HG02588 (cell line): ENCODE data around the gene TCERG1L.
"Not testable (repeated sequence)": the region's sequence is repeated elsewhere in the genome, so short reads cannot be mapped to it uniquely, and the experiment has no call there.

Experiments
- ATAC-seq: cut with Tn5 transposase; IDR thresholded peaks from one replicate; pipeline ENCODE4 v1.9.1; 2021; ENCODE audit warnings: mild to moderate bottlenecking, moderate library complexity; ENCODE audit not compliant: unreplicated experiment

Gene TCERG1L

DNA sequence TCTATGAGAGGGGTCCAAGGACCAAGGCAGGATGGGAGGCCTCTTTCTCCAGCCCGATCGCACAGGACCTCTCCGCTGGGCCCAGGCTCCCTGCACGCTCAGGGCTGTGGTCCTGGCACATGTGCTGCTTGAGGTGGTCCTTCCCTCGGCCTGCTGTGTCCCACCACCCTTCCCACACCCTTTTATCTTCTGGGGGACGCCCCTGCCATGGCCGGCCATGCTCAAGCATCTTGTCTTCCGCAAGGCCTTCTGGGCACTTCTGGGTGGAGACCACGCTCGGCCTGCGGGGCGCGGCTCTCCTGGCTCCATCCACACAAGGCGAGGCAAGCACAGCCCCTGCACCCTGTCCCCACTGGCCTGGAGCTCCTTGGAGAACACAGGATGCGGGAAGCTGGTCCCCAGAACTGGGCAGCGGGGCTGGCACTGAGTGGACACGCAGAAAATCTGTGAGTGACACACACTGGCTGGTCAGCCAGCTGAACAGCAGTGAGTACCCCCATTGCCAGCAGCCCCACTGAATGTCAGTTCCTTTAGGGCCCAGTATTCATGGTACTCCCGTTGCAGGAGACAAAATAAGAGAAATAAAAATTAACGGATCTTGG is 115.9 kb downstream of the TCERG1L start:
- no peak for ATAC-seq

DNA sequence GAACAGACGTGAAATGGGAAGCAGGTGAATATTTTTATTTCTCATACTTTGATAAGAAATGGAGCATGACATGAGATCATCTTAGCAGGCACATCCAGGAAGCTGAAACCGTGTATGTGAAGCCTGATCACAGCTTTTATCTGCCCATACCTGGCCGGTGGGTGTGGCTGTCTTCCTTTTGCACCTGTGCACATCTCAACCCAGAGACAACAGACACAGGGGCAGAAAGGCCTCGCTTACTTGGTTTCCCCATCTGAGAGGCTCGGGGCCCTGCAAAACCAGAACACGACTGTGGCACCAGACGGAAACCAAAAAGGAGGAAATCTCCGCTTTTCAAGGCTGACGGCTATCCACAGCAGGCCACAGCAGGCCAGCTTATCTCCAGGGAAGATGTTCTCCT is 116.4 kb downstream of the TCERG1L start:
- ATAC-seq: no peak

- no peak for ATAC-seq
Observed at GRCh38 chr10:131193923-131194322, 117.6 kb downstream of the TCERG1L start.

DNA sequence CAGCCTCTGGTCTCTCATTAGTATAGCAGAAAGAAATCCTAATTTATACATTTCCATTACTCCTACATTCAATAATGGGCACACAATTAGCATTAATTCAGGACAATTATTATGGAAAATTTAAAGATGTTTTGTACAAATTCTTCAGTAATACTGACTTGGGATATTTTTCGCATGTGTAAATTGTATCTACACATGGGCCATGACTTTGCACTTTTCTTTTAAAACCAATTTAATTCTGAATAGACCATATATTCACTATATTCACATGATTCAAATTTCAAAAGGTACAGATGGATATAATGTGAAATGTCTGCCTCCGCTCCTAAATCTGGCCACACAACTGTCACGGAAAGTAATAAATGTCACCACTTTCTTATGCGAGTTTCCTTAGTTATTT is 123.0 kb downstream of the TCERG1L start:
- ATAC-seq: no peak

GRCh38 chr10:131187926-131188325 is 123.6 kb downstream of the TCERG1L start:
- ATAC-seq: no peak

DNA sequence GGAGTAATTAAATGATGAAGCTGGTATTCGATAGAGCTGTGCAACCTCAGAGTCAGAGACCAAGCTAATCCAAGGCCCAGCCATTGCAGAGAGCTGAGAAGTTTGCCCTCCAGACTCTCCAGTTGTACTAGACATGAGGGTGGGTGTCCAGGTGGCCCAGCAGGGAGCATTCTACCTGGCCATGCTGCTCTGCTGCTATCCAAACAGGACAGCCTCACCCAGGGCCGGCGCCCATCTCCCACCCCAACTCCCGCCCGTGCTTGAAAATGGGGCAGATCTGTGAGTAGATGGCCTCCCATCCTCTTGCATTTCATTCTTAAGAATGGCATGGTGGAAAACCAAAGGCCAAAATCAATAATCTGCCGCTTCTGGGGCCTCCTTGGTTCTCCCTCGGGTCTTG is 124.2 kb downstream of the TCERG1L start:
- ATAC-seq: no peak

DNA sequence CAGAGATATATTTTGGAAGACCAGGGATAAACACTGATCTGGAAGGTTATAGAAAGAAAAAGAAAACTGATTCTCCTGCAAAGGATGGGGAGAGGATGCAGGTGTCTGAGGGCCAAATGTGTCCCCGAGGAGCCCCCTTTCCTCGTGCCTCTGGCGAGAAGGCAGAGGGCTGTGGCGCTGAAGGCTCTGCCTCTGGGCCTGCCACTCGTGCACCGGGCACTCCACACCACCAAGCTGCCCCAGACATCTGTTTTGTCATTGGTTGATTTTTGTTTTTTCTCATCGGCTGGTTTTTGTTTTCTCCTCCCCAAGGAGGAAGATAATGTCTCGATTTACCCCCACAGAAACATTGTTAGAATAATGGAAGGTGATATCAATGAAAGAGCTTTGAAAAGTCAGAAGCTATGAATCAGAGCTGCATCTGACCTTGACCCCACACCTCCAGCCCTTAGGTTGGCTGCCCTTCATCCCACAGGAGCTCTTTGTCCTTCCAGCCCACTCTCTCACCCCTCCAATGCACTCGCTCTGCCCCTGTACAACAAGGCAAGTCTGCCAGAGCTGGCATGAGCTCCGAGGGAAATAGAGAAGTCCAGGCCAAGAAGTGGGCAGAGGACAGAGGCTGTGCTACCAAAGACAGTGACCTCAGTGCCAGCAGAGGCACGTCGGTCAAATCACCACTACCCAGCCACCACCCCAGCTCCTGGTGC is 124.8 kb downstream of the TCERG1L start:
- ATAC-seq: no peak

GRCh38 chr10:131184503-131184902 is 127.0 kb downstream of the TCERG1L start:
- no peak for ATAC-seq

GRCh38 chr10:131183546-131184045 is 127.9 kb downstream of the TCERG1L start:
- no peak for ATAC-seq

DNA sequence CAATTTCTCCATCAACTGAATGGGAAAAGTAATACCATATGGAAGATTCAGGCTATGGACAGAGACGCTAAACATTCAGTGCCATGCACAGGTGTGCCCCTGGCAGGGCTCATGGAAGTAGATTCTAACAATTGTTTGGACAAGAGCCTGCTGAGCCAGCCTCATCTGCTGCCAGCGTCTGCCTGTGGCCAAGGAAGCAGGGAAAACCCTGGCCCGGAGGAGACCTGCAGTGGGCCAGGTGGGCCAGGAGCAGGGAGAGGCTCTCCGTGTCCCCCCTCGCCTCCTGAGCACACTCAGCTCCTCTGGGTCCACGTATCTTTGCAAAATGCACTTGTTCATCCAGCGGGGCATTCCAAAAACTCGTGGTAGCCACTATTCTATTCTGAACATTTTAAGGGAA is 130.1 kb downstream of the TCERG1L start:
- no peak for ATAC-seq

DNA sequence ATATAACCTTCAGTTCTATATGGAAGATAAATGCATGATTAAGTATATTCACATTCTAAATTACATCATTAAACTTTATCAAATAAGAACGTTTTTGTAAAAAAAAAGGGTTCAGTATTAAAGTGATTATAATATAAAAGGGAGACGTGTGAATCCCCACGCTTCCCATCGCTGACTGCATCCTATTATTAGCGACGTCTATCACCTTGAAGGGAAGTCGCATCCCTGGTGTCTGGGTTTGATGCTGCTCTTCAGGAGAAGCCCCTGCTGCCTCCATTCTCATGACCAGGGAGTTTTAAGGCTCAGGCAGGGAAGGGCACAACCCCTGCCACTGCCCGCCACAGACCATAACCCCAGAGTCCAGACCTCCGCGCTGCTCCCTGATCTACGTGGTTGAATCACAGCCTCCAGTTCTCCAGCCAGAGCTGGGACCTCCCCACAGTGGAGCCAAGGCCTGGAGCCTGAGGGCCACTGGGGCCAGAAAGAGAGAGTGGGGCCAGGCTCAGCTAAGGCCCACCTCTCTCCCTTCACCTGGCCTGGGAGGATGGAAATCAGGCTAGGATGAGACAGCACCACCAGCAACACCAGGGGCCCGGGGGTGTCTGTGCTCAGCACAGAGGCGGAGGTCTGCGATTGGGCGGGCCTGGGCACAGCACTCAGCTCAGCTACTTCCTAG is 130.6 kb downstream of the TCERG1L start:
- ATAC-seq: no peak

GRCh38 chr10:131180086-131180485 is 131.4 kb downstream of the TCERG1L start:
- ATAC-seq: no peak

- ATAC-seq: no peak
Observed at GRCh38 chr10:131179361-131179760, 132.2 kb downstream of the TCERG1L start.

GRCh38 chr10:131178521-131179331 is 132.8 kb downstream of the TCERG1L start:
- no peak for ATAC-seq

DNA sequence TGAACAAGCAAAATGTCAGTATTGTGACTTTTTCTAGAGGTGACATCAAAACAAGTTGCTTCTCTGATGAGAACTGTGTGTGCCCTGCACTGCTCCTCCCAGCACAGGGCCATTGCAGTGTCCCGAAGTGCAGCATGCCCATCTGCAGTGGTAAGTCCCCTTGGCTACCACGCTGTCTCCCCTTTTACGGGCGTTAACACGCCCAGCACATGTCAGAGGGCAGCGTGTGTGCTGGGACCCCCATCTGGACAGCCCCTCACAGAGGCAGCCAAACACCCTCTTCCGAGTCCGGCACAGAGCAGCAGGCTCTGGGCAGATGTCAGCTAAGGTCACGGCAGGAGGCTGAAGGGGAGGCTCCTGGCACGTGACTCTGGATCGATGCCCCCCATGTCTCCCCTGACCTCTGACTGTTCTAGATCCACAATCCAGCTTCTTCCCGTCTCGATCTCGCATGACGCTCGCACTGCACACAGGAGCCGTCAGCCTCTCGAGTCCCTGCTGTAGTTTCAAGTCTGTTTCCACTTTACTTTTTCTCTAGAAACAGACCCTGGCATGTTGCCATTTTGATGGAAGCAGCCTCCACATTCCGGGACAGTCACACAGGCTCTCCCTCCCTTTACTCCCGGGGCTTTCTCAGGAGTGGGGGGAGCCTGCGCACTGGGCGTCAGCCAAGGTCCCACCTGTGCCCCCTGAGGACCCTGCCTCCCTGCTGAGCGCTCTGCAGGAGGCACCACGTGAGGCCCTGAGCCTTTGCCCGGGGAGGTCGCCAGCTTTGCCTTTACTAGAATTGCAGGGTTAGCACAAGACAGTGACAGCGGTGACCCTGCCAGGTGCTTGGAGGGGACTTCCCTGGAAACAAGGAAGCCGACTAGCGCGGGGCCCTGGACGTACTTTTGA is 133.8 kb downstream of the TCERG1L start:
- ATAC-seq: no peak

DNA sequence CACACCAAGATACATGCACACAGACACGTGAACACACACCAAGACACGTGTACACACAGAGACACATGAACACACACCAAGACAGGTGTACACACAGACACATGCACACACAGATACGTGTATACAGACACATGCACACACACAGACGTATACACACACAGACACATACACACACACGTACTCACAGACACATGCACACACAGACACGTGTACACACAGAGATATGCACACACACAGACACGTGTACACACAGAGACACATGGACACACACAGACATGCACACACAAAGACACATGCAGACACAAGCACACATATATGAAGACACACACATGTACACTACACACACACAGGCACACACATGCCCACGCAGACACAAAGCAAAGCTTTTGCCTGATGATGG is 134.6 kb downstream of the TCERG1L start:
- ATAC-seq: no peak

- ATAC-seq: not testable (repeated sequence)
Observed at GRCh38 chr10:131176324-131176723, 135.2 kb downstream of the TCERG1L start.

- ATAC-seq: no peak
Observed at GRCh38 chr10:131175891-131176290, 135.6 kb downstream of the TCERG1L start.

- no peak for ATAC-seq
Observed at GRCh38 chr10:131174651-131175540, 136.6 kb downstream of the TCERG1L start.
